Neutrophil (primary cell): ENCODE measurements around the gene TRIM72.

Experiments used
- H3K27ac ChIP-seq: fragments of 200-600 bp; sonication (generic); 2 replicates; pipeline ENCODE4 v1.5.1; 2016; ENCODE audit warnings: mild to moderate bottlenecking, moderate library complexity
- H3K27me3 ChIP-seq: fragments of 200-600 bp; sonication (generic); 2 replicates; pipeline ENCODE4 v1.6.0; 2016; ENCODE audit warnings: mild to moderate bottlenecking
- H3K36me3 ChIP-seq: fragments of 200-600 bp; sonication (generic); 2 replicates; pipeline ENCODE4 v1.5.1; 2017
- H3K4me1 ChIP-seq, 2 experiments: fragments of 200-600 bp in 1 of 2; sonication (generic) in 1 of 2; 1 replicate in 1 of 2; 2 replicates in 1 of 2; pipeline versions ENCODE4 v1.5.1 to v1.6.1; 2013 to 2016; ENCODE audit warnings: low read depth in 1 of 2, low read length in 1 of 2, mild to moderate bottlenecking in 1 of 2, moderate library complexity in 1 of 2; ENCODE audit not compliant: control insufficient read depth in 1 of 2, insufficient read depth in 1 of 2
- H3K4me3 ChIP-seq, 2 experiments: fragments of 200-600 bp in 1 of 2; sonication (generic) in 1 of 2; 1 replicate in 1 of 2; 2 replicates in 1 of 2; pipeline ENCODE4 v1.5.1; 2013 to 2016; ENCODE audit warnings: low read depth in 1 of 2, low read length in 1 of 2, mild to moderate bottlenecking in 1 of 2, moderate library complexity in 1 of 2
- H3K9me3 ChIP-seq: fragments of 200-600 bp; sonication (generic); 2 replicates; pipeline ENCODE4 v1.5.1; 2016
- CTCF ChIP-seq: fragments of 200-600 bp; sonication (generic); IDR thresholded peaks from 2 replicates; pipeline ENCODE4 v1.5.1; 2016; ENCODE audit warnings: antibody characterized with exemption

TRIM72 gene

GRCh38 chr16:31204871-31205666 is 8.8 kb upstream of the TRIM72 start:
- no peaks in the 10 kb centered on the region for H3K27me3 ChIP-seq
- H3K27ac ChIP-seq = peak overlapping the region; percentile 89
- no peaks in the 10 kb centered on the region for H3K9me3 ChIP-seq
- H3K4me3 ChIP-seq = no peak overlapping the region
- peaks cover 40 to 45% of the 10 kb centered on the region in 2 experiments for H3K4me1 ChIP-seq
- H3K36me3 ChIP-seq = peaks cover 14% of the 10 kb centered on the region
- TF ChIP-seq CTCF = no peak

GRCh38 chr16:31206776-31207175 is 7.1 kb upstream of the TRIM72 start:
- H3K4me3 ChIP-seq = no peak overlapping the region
- no peaks in the 10 kb centered on the region for H3K9me3 ChIP-seq
- H3K4me1 ChIP-seq = peaks cover 23 to 28% of the 10 kb centered on the region in 2 experiments
- H3K27ac ChIP-seq = no peak overlapping the region
- H3K27me3 ChIP-seq = peaks cover 2% of the 10 kb centered on the region
- no peak for TF ChIP-seq CTCF
- no peaks in the 10 kb centered on the region for H3K36me3 ChIP-seq

- Histone ChIP-seq H3K4me3 (no peak overlapping the region), H3K27me3 (peaks cover 66% of the 10 kb centered on the region), H3K36me3 (no peaks in the 10 kb centered on the region), H3K9me3 (no peaks in the 10 kb centered on the region), H3K27ac (no peak overlapping the region), H3K4me1 (peaks cover 26 to 31% of the 10 kb centered on the region in 2 experiments)
- TF ChIP-seq CTCF = no peak
These were observed 577 bp upstream of the TRIM72 start for GRCh38 chr16:31213342-31213741.

- peak overlapping the region; percentile 64 to 67 for H3K4me3 ChIP-seq
- H3K27ac ChIP-seq = no peak overlapping the region
- peaks cover 26 to 31% of the 10 kb centered on the region in 2 experiments for H3K4me1 ChIP-seq
- no peak for TF ChIP-seq CTCF
- peaks cover 79% of the 10 kb centered on the region for H3K27me3 ChIP-seq
- no peaks in the 10 kb centered on the region for H3K9me3 ChIP-seq
- no peaks in the 10 kb centered on the region for H3K36me3 ChIP-seq
These were observed 878 bp downstream of the TRIM72 start for GRCh38 chr16:31214708-31215286.

GRCh38 chr16:31215287-31216162 is 1.6 kb downstream of the TRIM72 start:
- peaks cover 26 to 31% of the 10 kb centered on the region in 2 experiments for H3K4me1 ChIP-seq
- TF ChIP-seq CTCF = no peak
- peak overlapping the region; percentile 64 to 67 for H3K4me3 ChIP-seq
- H3K27me3 ChIP-seq = peaks cover 80% of the 10 kb centered on the region
- H3K27ac ChIP-seq = no peak overlapping the region
- no peaks in the 10 kb centered on the region for H3K9me3 ChIP-seq
- H3K36me3 ChIP-seq = no peaks in the 10 kb centered on the region
